IMR-90 (cell line): ENCODE measurements around the gene MEIS2. TPM values are rescaled to one million over a fixed set of nuclear protein-coding genes. Genes with fewer than 3 reads are reported as not detected.

ENCODE experiments used
- ATAC-seq: fragments of 200-7000 bp; cut with Tn5 transposase; 2 replicates; pipeline ENCODE4 v1.9.1; 2020; ENCODE audit warnings: low read depth, mild to moderate bottlenecking, moderate library complexity
- BruUV-seq: library from RNA; stranded (reverse); fragments of 400-500 nt; replicated peaks from 2 replicates; lab custom pipeline; 2021; lab: Mats Ljungman, UMichigan
- CTCF ChIA-PET: fragments of 300-600 bp; formaldehyde crosslinking; extraction: SDS; loops from one replicate; lab custom pipeline; 2021; ENCODE audit warnings: antibody characterized with exemption; lab: Yijun Ruan, JAX
- POLR2A ChIA-PET: fragments of 300-600 bp; sonication (Branson Sonifier 250); formaldehyde crosslinking; loops from one replicate; lab custom pipeline; 2022; ENCODE audit warnings: antibody characterized with exemption; ENCODE audit not compliant: unreplicated experiment; lab: Charles Lee
- DNase-seq: peaks from one replicate; pipeline ENCODE4 v3.0.0; 2013
- H2AFZ ChIP-seq: replicated peaks from 2 replicates; pipeline ENCODE3; 2013; ENCODE audit warnings: low read length, mild to moderate bottlenecking; ENCODE audit not compliant: poor library complexity
- H2AK5ac ChIP-seq: 2 replicates; pipeline ENCODE4 v1.6.1; 2013; ENCODE audit warnings: low read depth, low read length, inconsistent platforms
- H2AK9ac ChIP-seq: replicated peaks from 2 replicates; pipeline ENCODE3; 2013; ENCODE audit warnings: mild to moderate bottlenecking, low read depth, low read length, moderate library complexity; ENCODE audit not compliant: poor library complexity
- H2BK120ac ChIP-seq: 2 replicates; pipeline ENCODE4 v1.6.1; 2013; ENCODE audit warnings: low read depth, low read length, inconsistent platforms
- H2BK15ac ChIP-seq: 3 replicates; pipeline ENCODE4 v1.6.1; 2013; ENCODE audit warnings: low read depth, low read length, inconsistent platforms
- H2BK20ac ChIP-seq: 2 replicates; pipeline ENCODE4 v1.6.1; 2013; ENCODE audit warnings: low read depth, mild to moderate bottlenecking, inconsistent platforms, low read length, moderate library complexity
- H2BK5ac ChIP-seq: 2 replicates; pipeline ENCODE4 v1.6.1; 2013; ENCODE audit warnings: mild to moderate bottlenecking, low read depth, low read length, inconsistent platforms; ENCODE audit not compliant: poor library complexity, severe bottlenecking
- H3K14ac ChIP-seq: replicated peaks from 2 replicates; pipeline ENCODE4 v1.6.1; 2013; ENCODE audit warnings: low read depth, low read length, inconsistent platforms
- H3K18ac ChIP-seq: 2 replicates; pipeline ENCODE4 v1.6.1; 2013; ENCODE audit warnings: low read depth, low read length, control low read depth
- H3K23ac ChIP-seq: 2 replicates; pipeline ENCODE4 v1.6.1; 2013; ENCODE audit warnings: low read depth, low read length, inconsistent platforms
- H3K27ac ChIP-seq: 2 replicates; pipeline ENCODE4 v1.5.1; 2013; ENCODE audit warnings: mild to moderate bottlenecking, control low read depth, low read length; ENCODE audit not compliant: insufficient read depth
- H3K27me3 ChIP-seq: 2 replicates; pipeline ENCODE4 v1.6.1; 2013; ENCODE audit warnings: low read length; ENCODE audit not compliant: control insufficient read depth, insufficient read depth
- H3K36me3 ChIP-seq: 2 replicates; pipeline ENCODE4 v1.6.1; 2013; ENCODE audit warnings: low read length, mixed read lengths; ENCODE audit not compliant: control insufficient read depth, insufficient read depth
- H3K4ac ChIP-seq: 2 replicates; pipeline ENCODE4 v1.6.1; 2013; ENCODE audit warnings: low read depth, low read length, inconsistent platforms
- H3K4me1 ChIP-seq: 2 replicates; pipeline ENCODE4 v1.6.1; 2013; ENCODE audit warnings: low read length, mixed read lengths; ENCODE audit not compliant: control insufficient read depth, insufficient read depth
- H3K4me2 ChIP-seq: 2 replicates; pipeline ENCODE4 v1.6.1; 2013; ENCODE audit warnings: low read depth, mild to moderate bottlenecking, control low read depth, low read length, moderate library complexity
- H3K4me3 ChIP-seq: 2 replicates; pipeline ENCODE4 v1.5.1; 2013; ENCODE audit warnings: low read depth, mild to moderate bottlenecking, control low read depth, low read length, moderate library complexity; ENCODE audit not compliant: insufficient read depth
- H3K56ac ChIP-seq: 2 replicates; pipeline ENCODE4 v1.6.1; 2013; ENCODE audit warnings: low read length, inconsistent platforms; ENCODE audit not compliant: insufficient read depth; ENCODE audit errors: extremely low read depth
- H3K79me1 ChIP-seq, 2 experiments: 2 replicates each; pipeline ENCODE4 v1.6.1; 2013; ENCODE audit warnings: low read length in 2 of 2, inconsistent platforms in 1 of 2, low read depth in 1 of 2
- H3K9ac ChIP-seq: 2 replicates; pipeline ENCODE4 v1.6.1; 2013; ENCODE audit warnings: low read depth, low read length, control low read depth
- H3K9me1 ChIP-seq: 2 replicates; pipeline ENCODE4 v1.6.1; 2013; ENCODE audit warnings: low read length, inconsistent platforms; ENCODE audit not compliant: insufficient read depth
- H3K9me3 ChIP-seq: 2 replicates; pipeline ENCODE4 v1.6.1; 2013; ENCODE audit warnings: low read length; ENCODE audit not compliant: control insufficient read depth, insufficient read depth
- H4K20me1 ChIP-seq: 2 replicates; pipeline ENCODE4 v1.6.1; 2013; ENCODE audit warnings: low read length, inconsistent platforms; ENCODE audit not compliant: insufficient read depth
- H4K5ac ChIP-seq: 2 replicates; pipeline ENCODE4 v1.6.1; 2013; ENCODE audit warnings: mild to moderate bottlenecking, low read depth, low read length, control low read depth
- H4K8ac ChIP-seq, 2 experiments: 2 replicates each; pipeline ENCODE4 v1.6.1; 2013; ENCODE audit warnings: low read depth in 2 of 2, low read length in 2 of 2, control low read depth in 1 of 2, inconsistent platforms in 1 of 2
- H4K91ac ChIP-seq: 2 replicates; pipeline ENCODE4 v1.6.1; 2013; ENCODE audit warnings: low read depth, low read length, inconsistent platforms; ENCODE audit not compliant: insufficient read depth
- CHD1 ChIP-seq: IDR thresholded peaks from 2 replicates; pipeline ENCODE4 v1.6.1; 2012; ENCODE audit warnings: low read depth, low read length, improper control_type of control experiment
- FOS ChIP-seq: fragments of 150-350 bp; IDR thresholded peaks from 2 replicates; pipeline ENCODE4 v1.6.1; 2016; ENCODE audit warnings: low read depth, low read length
- NFE2L2 ChIP-seq: fragments of 150-350 bp; IDR thresholded peaks from 2 replicates; pipeline ENCODE4 v1.6.1; 2016; ENCODE audit warnings: low read depth, mild to moderate bottlenecking, low read length
- RAD21 ChIP-seq: IDR thresholded peaks from 2 replicates; pipeline ENCODE4 v1.6.1; 2012; ENCODE audit warnings: low read length, improper control_type of control experiment
- RCOR1 ChIP-seq: IDR thresholded peaks from 2 replicates; pipeline ENCODE4 v1.6.1; 2012; ENCODE audit warnings: mild to moderate bottlenecking, low read length, improper control_type of control experiment; ENCODE audit not compliant: insufficient replicate concordance
- dilution Hi-C: fragments of 300-500 bp; cut with HindIII; formaldehyde crosslinking; loops from one replicate; pipeline ENCODE4 v1.14.3; 2018; ENCODE audit warnings: low sequenced_read_pairs; ENCODE audit not compliant: unreplicated experiment
- in situ Hi-C: fragments of 300-500 bp; cut with MboI; formaldehyde crosslinking; loops from 3 replicates; pipeline ENCODE4 v1.14.3; 2019; ENCODE audit warnings: low sequenced_read_pairs, inconsistent platforms, mixed read lengths
- intact Hi-C: fragments of 100-400 bp; cut with micrococcal nuclease; formaldehyde crosslinking; loops from 2 replicates; pipeline ENCODE4 v1.10.0; 2022
- polyA plus RNA-seq, 3 experiments: library from polyadenylated mRNA; depleted of rRNA; stranded (reverse); fragments of >200 nt; gene quantifications; 2 replicates each; pipeline ENCODE4 v1.2.3, GENCODE V29; 2012; ENCODE audit warnings: low replicate concordance in 1 of 3
- total RNA-seq: library from RNA; depleted of rRNA; stranded (reverse); fragments of >200 nt; gene quantifications from 2 replicates; pipeline ENCODE4 v1.2.3, GENCODE V29; 2012

MEIS2 gene
- total and polyA plus RNA-seq, 2 of the 4 experiments (the other 2 are of a cell fraction), result 70.1 to 71.3 TPM

DNA sequence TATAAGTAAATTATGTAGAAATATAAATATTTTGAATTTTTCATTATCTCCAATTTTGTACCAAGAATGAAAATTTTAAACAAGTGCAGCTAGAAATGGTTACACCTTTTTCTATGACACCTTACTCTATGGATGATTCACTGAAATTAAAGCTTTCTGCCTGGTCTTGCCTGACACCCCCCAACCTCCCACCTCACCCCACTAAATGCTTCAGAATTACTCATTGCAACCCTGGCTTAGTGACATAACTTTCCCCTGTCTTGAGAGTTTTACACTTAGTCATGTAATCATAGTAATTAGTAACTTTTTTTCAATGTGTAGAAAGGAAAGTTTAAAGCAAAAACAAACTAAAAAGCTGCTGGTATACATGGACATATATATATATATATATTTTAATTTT lies 42.0 kb upstream of the MEIS2 start:
- dilution Hi-C loops (no loop called here), in situ Hi-C loops (loop anchor here (25.0 kb wide), 3 partner anchors 630 to 1855 kb away; no protein-coding TSS in a partner anchor), intact Hi-C loops (no loop called here)
- Histone ChIP-seq H3K9ac (no peak overlapping the region), H3K36me3 (no peaks in the 10 kb centered on the region), H3K4me3 (no peak overlapping the region), H4K5ac (no peak overlapping the region), H3K56ac (no peak overlapping the region), H2BK20ac (no peak overlapping the region), H4K91ac (no peak overlapping the region), H2BK5ac (no peak overlapping the region), H3K23ac (no peak overlapping the region), H3K27me3 (no peaks in the 10 kb centered on the region; the same call in 1 of the 2 replicates), H3K9me1 (no peaks in the 10 kb centered on the region), H3K4me2 (no peak overlapping the region), H2BK120ac (no peak overlapping the region), H2AFZ (no peak overlapping the region), H2AK5ac (no peak overlapping the region), H4K8ac (no peak overlapping the region), H3K4ac (no peak overlapping the region), H2BK15ac (no peak overlapping the region), H3K9me3 (no peaks in the 10 kb centered on the region), H3K4me1 (no peaks in the 10 kb centered on the region), H3K14ac (no peak overlapping the region), H3K27ac (no peak overlapping the region), H3K79me1 (no peaks in the 10 kb centered on the region), H3K18ac (no peak overlapping the region), H2AK9ac (no peak overlapping the region), H4K20me1 (no peaks in the 10 kb centered on the region)
- ChIA-PET CTCF (no interaction called here), POLR2A (no interaction called here)
- TF ChIP-seq RAD21 (no peak), FOS (no peak), RCOR1 (no peak), NFE2L2 (no peak), CHD1 (no peak)
- ATAC-seq (no peak), DNase-seq (no peak)
- BruUV-seq, result no TSS peak
